ENCODE measurements around the gene EMX1. TPM values are rescaled to one million over a fixed set of nuclear protein-coding genes. Genes with fewer than 3 reads are reported as not detected.

The EMX1 gene
- total and polyA plus RNA-seq, 12 donors: 0.01 to 0.07 TPM; not detected in 10

GRCh38 chr2:72892506-72893173 lies 24.7 kb upstream of the EMX1 start:
- no peaks in the 10 kb centered on the region for H3K9me3 ChIP-seq

GRCh38 chr2:72893594-72894319 lies 23.6 kb upstream of the EMX1 start:
- ATAC-seq (peak; percentile 54 to 87 (median 76)), DNase-seq (peak; percentile 44 to 51)
- peak; percentile 34 to 72 (median 65) for TF ChIP-seq CTCF (IDR thresholded peaks at IDR 0.05)
- H3K4me3 ChIP-seq: no peak overlapping the region
- no peaks in the 10 kb centered on the region for H3K9me3 ChIP-seq
- 43 to 48% methylated on average over 15 of the region's 15 CpGs for WGBS, 2 donors
- peaks cover 5 to 42% (median 22%) of the 10 kb centered on the region in 9 donors for H3K4me1 ChIP-seq
- no peak overlapping the region for H3K27ac ChIP-seq
- intact Hi-C loops (cut with DNase I): loop anchor here (2.0 to 10.0 kb wide), 11 partner anchors 79 to 284 kb away; partner anchors contain the start of gene SFXN5 (in 4 of the 10)
- peaks cover 0 to 35% (median 0%) of the 10 kb centered on the region in 9 donors for H3K36me3 ChIP-seq
- H3K27me3 ChIP-seq: peaks cover 0 to 44% (median 24%) of the 10 kb centered on the region in 7 donors

More at GRCh38 chr2:72892506-72893173, 24.7 kb upstream of the EMX1 start:
- intact Hi-C loops (cut with DNase I): loop anchor here (1.0 to 10.0 kb wide), 12 partner anchors 80 to 285 kb away; partner anchors contain the start of gene SFXN5 (in 4 of the 10)
- H3K27ac ChIP-seq: no peak overlapping the region
- H3K4me3 ChIP-seq: no peak overlapping the region
- ATAC-seq (peak; percentile 67 to 89 (median 78)), DNase-seq (peak; percentile 57 to 67)
- peaks cover 0 to 34% (median 19%) of the 10 kb centered on the region in 7 donors for H3K27me3 ChIP-seq
- H3K36me3 ChIP-seq: peaks cover 0 to 35% (median 0%) of the 10 kb centered on the region in 9 donors
- WGBS, 2 donors: 10 to 22% methylated on average over 11 of the region's 11 CpGs
- peak; percentile 60 to 81 (median 76) for TF ChIP-seq CTCF (IDR thresholded peaks at IDR 0.05)
- H3K4me1 ChIP-seq: peaks cover 12 to 53% (median 32%) of the 10 kb centered on the region in 9 donors

GRCh38 chr2:72894514-72894913 lies 22.8 kb upstream of the EMX1 start:
- H3K4me3 ChIP-seq: no peak overlapping the region
- DNase-seq (no peak), ATAC-seq (no peak)
- WGBS, 2 donors: 89 to 92% methylated on average over 9 of the region's 9 CpGs
- TF ChIP-seq CTCF (IDR thresholded peaks at IDR 0.05): no peak
- H3K4me1 ChIP-seq: peaks cover 2 to 34% (median 18%) of the 10 kb centered on the region in 9 donors
- no peaks in the 10 kb centered on the region for H3K9me3 ChIP-seq
- H3K27me3 ChIP-seq: peaks cover 0 to 45% (median 25%) of the 10 kb centered on the region in 7 donors
- H3K36me3 ChIP-seq: peaks cover 0 to 29% (median 0%) of the 10 kb centered on the region in 9 donors
- H3K27ac ChIP-seq: no peak overlapping the region
- intact Hi-C loops (cut with DNase I): loop anchor here (5.0 to 10.0 kb wide), 8 partner anchors 78 to 283 kb away; partner anchors contain the start of gene SFXN5 (in 4 of the 10)

- Histone ChIP-seq H3K27me3 (peaks cover 0 to 46% (median 27%) of the 10 kb centered on the region in 7 donors), H3K36me3 (peaks cover 0 to 23% (median 0%) of the 10 kb centered on the region in 9 donors)
- intact Hi-C loops (cut with DNase I): loop anchor here in 9 of 10 donors (5.0 to 10.0 kb wide), 5 partner anchors 77 to 190 kb away; partner anchors contain the start of gene SFXN5 (in 4 of the 9)
Measured at GRCh38 chr2:72895154-72895553, 22.2 kb upstream of the EMX1 start.

More at GRCh38 chr2:72895154-72895553, 22.2 kb upstream of the EMX1 start:
- WGBS, 2 donors: 8 to 15% methylated on average over 4 of the region's 4 CpGs
- no peak for DNase-seq
- no peak for ATAC-seq
- Histone ChIP-seq H3K4me3 (no peak overlapping the region), H3K27ac (no peak overlapping the region), H3K9me3 (no peaks in the 10 kb centered on the region), H3K4me1 (peaks cover 2 to 28% (median 12%) of the 10 kb centered on the region in 9 donors)
- TF ChIP-seq CTCF (IDR thresholded peaks at IDR 0.05): no peak
